Activated CD8-positive, alpha-beta memory T cell treated with anti-CD3 and anti-CD28 coated beads, Interleukin-2, amount 50 U/mL, for 1 hour (primary cell): ENCODE measurements around the gene SH3PXD2A.
"Not testable (repeated sequence)": the region's sequence is repeated elsewhere in the genome, so short reads cannot be mapped to it uniquely, and the experiment has no call there.

ENCODE experiments used
- DNase-seq: peaks from one replicate; pipeline ENCODE4 v3.0.0-alpha.2; 2020; ENCODE audit errors: extremely low read depth

SH3PXD2A gene

GRCh38 chr10:103833731-103834365 lies 21.5 kb downstream of the SH3PXD2A start:
- DNase-seq = no peak

- DNase-seq = no peak
Measured at GRCh38 chr10:103832806-103833205, 22.6 kb downstream of the SH3PXD2A start.

- DNase-seq = no peak
Measured at GRCh38 chr10:103829838-103830465, 25.4 kb downstream of the SH3PXD2A start.

- DNase-seq = no peak
Measured at GRCh38 chr10:103829278-103829677, 26.1 kb downstream of the SH3PXD2A start.

- no peak for DNase-seq
Measured at GRCh38 chr10:103828587-103829197, 26.7 kb downstream of the SH3PXD2A start.

- no peak for DNase-seq
Measured at GRCh38 chr10:103828107-103828506, 27.3 kb downstream of the SH3PXD2A start.

GRCh38 chr10:103826885-103827284 lies 28.5 kb downstream of the SH3PXD2A start:
- no peak for DNase-seq

GRCh38 chr10:103824281-103824680 lies 31.1 kb downstream of the SH3PXD2A start:
- DNase-seq = no peak

- no peak for DNase-seq
Measured at GRCh38 chr10:103823706-103824272, 31.6 kb downstream of the SH3PXD2A start.

GRCh38 chr10:103822800-103823199 lies 32.6 kb downstream of the SH3PXD2A start:
- no peak for DNase-seq

GRCh38 chr10:103822107-103822716 lies 33.2 kb downstream of the SH3PXD2A start:
- no peak for DNase-seq

- no peak for DNase-seq
Measured at GRCh38 chr10:103820101-103821062, 35.0 kb downstream of the SH3PXD2A start.

GRCh38 chr10:103819493-103819892 lies 35.9 kb downstream of the SH3PXD2A start:
- DNase-seq = no peak

GRCh38 chr10:103818765-103819374 lies 36.5 kb downstream of the SH3PXD2A start:
- DNase-seq = no peak

GRCh38 chr10:103818105-103818504 lies 37.3 kb downstream of the SH3PXD2A start:
- no peak for DNase-seq

- DNase-seq = no peak
Measured at GRCh38 chr10:103816431-103816830, 38.9 kb downstream of the SH3PXD2A start.

GRCh38 chr10:103814626-103815370 lies 40.6 kb downstream of the SH3PXD2A start:
- no peak for DNase-seq

- no peak for DNase-seq
Measured at GRCh38 chr10:103814105-103814504, 41.3 kb downstream of the SH3PXD2A start.

- DNase-seq = not testable (repeated sequence)
Measured at GRCh38 chr10:103813312-103813711, 42.1 kb downstream of the SH3PXD2A start.

GRCh38 chr10:103812432-103812831 lies 42.9 kb downstream of the SH3PXD2A start:
- no peak for DNase-seq
